Measurements from ENCODE around the gene NRF1. TPM values are rescaled to one million over a fixed set of nuclear protein-coding genes. Genes with fewer than 3 reads are reported as not detected.
"Not testable (repeated sequence)": the region's sequence is repeated elsewhere in the genome, so short reads cannot be mapped to it uniquely, and the experiment has no call there.

The NRF1 gene
- total RNA-seq, 1 donor from 2014 or later, result 9.1 TPM

DNA sequence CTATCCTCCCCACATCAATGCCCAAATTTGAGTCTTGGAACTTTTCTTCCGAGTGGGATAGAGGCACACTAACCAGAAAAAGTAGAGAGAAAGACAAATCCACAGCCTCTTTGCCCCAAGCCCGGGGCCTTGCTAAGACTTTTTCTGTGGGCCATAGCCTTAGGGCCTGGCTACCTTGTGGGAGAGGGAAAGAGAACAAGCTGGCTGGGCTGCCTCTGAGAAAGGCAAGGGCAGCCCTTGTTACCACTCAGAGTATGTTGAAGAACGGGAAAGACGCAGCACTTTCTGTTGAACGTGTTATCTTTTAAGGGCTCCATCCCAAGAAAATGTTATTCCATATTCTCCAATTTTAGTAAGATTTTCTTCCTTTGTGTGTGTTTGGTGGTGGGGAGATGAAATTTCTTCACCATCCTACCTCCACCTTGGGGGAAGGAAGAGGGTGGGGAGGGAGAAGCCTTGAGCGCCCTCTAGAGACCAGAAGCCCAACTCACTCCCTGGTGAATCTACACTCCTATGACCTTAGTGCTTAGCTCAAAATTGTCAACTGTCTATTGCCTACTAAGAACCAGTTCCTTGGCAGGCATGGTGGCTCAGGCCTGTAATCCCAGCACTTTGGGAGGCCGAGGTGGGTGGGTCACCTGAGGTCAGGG is 3.9 kb upstream of the NRF1 start:
- ATAC-seq, result no peak

DNA sequence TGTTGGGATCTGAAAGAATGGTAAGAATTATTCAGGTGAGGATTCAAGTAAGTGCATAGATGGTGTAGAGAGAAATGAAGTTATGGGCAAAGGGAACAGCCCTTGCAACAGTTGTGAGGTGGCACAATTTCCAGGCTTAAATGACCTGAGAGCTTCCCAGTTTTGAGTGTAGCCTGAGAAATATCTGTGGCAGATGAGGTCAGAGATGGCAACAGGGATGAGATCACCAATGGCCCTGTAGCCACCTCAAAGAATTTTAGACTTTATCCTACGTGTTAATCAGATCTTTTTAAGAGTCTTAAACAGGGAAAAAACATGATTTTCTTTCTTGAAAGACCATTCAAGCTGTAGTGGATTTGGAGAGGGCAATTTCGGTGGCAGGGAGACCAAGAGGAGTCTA is 1.9 kb upstream of the NRF1 start:
- ATAC-seq, result no peak

DNA sequence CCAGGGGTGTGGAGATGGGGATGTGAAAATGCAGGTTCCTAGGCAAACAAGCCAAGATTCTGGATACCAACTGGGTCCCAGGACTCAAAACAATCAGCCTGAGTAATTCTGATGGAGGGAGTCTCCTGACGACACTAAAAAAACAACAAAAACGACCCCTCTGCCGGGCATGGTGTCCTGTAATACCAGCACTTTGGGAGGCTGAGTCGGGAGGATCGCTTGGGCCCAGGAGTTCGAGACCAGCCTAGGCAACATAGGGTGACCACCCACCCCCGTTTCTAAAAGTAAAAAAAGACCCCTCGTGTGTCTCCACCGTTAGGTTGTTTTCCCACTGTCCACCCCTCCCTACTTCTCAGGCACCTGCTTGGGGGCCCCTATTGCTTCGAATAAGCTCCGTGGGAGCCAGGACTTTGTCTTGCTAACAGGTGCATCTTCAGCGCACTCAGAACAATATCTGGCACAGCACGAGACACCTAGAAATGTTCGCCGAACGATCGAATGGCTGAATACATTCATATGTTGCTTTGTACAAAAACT is 743 bp upstream of the NRF1 start:
- no peak for ATAC-seq

DNA sequence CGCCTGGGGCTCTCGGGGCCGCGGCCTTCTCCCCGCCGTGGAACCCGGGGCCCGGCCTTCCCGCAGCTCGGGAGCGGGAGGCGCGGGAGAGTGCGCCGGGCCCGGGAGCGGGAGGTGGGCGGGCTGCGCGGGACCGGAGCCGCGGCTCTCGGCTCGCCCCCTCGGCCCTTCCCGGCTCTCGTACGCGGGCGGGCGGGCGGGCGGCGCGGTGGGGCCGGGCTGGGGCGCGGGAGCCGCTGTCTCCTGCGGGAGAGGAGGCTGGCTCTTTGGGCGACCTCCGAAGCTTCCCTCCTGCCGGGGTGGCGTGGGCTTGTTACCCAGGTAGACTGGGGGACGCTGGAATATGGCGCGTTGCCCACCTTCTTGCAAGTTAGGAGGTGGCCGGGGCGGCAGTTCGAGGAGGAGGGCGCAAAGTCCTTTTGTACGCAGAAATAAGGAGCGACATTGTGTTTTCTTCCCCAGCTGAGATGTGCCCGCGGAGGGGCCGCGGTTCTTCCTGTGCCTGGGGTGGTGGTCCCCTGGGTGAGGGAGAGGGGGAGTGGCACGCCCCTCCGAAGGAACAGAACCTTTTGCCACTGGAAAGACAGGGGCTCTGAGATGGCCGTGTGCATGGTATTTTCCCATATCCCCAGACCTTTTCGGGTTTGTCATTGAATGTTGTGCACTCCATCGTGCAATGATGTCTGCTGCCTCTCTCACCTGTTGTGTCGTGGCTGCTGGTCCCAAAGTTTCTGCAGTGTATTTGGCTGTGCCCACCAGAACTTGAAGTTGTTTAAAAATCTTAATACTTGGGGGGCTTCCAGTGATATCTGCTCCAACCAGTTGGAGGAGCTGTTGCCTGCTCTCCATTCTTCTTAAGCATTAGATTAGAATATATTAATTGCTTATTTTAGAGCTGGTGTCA is 844 bp downstream of the NRF1 start:
- no peak for ATAC-seq

DNA sequence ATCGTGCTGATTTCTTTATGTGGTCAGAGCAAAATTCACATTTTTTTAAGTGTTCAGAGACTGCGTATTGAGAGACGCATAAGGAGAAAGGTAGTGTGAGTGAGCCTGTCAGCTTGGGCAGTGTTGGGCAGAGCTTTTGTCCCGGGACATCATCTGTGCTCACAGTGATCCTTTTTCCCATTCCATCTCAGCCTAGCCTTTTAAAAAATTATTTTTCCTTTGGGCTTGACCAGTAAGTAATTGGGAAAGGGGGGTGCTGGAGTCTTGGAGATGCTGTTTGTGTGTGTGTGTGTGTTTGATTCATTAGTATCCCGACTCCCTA is 1.5 kb downstream of the NRF1 start:
- no peak for ATAC-seq

DNA sequence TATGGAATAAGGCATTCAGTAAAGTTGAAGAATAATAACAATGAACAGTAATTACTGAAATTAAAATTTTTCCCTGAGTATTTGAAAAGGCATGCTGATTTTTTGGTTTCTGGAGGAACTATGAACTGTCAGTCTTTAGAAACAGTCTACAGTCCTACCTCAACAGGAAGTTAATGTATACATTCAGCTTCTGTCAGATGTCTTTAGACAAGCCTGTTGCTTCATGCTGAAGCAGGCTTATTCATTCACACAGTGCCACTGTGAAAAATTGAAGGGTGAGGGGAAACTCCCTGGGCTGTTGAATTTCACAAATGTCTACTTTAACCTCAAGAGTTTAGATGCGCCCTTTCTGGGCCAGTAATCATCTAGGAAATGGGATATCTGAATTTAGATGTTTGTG is 3.5 kb downstream of the NRF1 start:
- ATAC-seq, result peak; percentile 64

DNA sequence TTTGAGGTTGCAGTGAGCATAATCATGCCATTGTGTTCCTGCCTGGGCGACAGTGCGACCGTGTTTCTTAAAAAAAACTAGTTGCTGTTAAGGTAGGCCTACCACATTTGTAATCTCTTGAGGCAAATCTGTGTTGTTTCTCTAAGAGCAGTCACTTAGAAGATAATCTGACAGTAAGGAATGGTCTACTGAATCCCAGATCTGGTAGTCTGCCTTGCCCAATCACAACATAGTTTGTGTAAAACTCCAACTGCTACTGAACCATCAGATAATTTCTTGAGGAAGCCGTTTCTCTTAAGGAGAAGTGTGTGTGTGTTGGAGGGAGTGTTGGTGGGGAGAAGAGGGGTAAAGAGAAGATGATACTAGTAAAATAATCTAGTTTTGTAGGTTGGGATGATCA is 5.0 kb downstream of the NRF1 start:
- no peak for ATAC-seq

DNA sequence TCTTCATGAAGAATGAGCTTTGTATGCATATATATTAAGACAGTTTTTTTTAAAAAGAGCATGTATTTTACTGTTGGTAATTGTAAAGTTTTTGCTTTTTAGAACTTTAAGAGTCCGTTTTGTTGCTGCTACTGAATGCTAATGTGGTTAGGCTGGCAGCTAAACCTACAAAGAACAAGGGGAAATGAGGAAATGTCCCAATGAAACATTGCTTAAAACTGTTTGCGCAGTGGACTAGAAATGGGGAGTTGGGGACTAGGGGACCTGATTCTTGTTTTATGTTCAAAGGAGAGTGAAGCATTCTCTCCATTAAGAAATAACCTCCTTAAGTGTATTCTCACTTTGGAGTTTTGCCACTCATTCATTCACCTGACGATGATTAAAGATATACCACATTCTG is 5.7 kb downstream of the NRF1 start:
- ATAC-seq, result no peak

DNA sequence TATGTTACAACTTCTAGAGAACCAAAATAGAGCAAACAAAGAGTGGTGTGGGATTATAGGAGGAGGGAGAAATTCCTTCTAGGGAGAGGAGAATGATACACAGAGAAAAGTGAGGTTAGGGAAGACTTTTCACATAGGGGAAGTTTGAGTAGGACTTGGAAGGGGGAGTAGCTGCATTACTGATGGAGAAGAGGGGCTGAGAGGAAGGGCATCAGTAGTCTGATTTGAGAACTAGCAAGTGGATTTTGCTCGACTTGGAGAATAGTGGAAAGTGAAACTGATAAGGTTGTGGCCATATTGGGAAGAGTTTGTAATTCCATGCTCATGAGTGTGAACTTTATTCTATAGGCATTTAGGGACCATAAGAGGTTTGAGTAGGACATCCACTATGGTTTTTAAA is 6.1 kb downstream of the NRF1 start:
- no peak for ATAC-seq

DNA sequence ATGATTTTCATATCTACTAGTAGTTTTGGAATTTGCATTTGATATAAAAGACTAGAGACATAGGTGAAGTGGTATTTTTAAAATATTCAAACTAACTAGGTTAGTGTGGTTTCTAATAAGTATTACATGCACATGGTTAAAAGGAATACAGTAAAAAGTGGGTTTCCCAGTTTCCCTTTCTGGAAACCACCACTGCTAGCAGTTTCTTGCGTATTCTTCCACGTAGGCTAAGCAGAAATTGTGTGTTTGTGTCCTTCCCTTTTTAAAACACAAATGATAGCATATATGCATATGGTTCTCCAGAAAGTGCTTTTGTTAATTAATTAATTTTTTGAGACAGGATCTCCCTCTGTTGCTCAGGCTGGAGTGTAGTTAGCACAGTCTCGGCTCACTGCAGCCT is 15.4 kb downstream of the NRF1 start:
- ATAC-seq, result no peak

DNA sequence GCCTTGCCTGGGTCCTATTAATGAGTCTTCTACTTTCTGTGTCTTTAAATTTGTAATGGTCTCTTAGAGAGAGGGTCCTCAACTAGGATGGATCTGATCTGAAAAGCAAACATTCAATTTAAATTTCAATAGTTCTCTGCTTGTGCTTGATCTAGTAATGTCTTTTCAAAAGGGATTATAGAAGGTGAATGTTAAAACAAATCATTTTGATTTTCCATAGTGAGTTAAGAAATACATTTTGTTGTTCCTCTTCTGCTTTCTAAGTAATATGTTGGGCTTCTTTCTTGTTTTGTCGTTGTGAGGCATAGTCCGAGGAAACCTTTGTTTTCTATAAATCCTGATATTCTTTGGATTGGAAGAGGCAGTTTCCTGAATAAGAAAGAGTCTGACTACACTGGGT is 18.8 kb downstream of the NRF1 start:
- no peak for ATAC-seq

DNA sequence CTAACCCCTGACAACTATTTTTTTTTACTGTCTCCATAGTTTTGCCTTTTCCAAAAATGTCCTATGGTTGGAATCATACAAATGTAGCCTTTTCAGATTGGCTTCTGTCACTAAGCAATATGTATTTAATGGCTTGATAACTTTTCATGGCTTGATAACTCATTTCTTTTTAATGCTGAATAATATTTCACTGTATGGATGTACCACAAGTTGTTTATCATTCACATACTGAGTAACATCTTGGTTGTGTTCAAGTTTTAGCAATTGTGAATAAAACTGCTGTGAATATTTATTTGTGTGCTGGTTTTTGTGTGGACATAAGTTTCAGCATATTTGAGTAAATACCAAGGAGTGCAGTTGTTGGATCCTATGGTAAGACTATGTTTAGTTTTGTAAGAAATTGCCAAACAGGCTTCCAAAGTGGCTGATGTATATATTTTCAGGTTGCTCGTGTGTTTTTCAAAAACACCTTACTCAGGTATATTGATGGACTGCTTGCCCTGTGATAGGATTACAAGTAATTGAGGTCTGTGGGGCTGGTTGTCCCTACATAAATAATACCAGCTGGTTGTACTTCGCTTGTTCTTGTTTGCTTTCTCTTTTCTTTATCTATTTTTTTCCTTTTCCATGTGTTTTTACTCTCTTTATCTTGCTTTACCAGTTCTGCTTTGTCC is 23.0 kb downstream of the NRF1 start:
- ATAC-seq, result no peak

DNA sequence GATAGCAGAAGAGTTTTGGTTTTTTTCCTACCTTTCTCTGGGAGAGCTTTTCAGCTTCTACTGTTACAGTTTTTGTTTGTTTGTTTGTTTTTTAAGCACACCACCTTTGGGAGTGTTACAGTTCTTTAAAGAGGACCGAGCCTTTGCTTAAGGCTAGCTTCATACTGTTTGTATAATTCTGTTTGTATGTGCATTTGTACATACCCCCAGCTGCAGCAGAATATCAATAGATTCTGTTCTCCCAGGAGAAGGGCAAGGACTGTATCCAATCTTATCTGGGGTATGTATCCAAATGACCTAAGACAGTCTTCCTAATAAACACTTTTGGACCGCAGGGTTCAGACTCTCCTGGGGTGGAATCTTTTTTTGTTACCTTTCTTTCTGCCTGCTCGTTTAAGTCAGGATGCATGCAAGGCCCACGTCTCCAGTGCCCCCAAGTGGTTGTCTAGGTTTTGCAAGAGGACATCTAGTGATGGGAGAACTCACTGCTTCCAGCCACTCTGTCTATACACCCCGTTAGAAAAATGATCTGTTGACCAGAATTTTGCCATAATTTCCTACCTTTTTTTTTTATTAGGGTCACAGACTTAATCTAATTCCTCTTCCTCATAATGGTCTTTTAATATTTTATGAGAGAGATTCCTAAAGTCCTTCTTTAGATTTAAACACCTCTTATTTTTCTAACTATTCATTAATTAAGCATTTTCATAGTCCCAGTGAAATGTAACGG is 23.9 kb downstream of the NRF1 start:
- peak; percentile 65 for ATAC-seq

DNA sequence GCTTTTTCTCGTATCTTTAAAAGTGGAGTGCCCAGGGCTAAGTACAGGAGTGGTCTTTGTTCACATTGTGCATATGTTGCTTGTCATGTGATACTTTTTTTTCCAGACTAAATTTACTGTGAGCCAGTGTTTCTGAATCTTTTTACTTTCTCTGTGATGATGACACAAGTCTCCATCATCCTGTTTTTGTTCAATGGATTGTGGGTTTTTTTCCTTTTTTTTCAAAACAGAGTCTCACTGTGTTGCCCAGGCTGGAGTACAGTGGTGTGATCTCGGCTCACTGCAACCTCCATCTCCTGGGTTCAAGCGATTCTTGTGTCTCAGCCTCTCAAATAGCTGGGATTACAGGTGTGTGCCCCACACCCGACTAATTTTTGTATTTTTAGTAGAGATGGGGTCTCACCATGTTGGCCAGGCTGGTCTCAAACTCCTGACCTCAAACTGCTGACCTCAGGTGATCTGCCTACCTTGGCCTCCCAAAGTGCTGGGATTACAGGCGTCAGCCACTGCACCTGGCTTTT is 24.6 kb downstream of the NRF1 start:
- ATAC-seq, result not testable (repeated sequence)

DNA sequence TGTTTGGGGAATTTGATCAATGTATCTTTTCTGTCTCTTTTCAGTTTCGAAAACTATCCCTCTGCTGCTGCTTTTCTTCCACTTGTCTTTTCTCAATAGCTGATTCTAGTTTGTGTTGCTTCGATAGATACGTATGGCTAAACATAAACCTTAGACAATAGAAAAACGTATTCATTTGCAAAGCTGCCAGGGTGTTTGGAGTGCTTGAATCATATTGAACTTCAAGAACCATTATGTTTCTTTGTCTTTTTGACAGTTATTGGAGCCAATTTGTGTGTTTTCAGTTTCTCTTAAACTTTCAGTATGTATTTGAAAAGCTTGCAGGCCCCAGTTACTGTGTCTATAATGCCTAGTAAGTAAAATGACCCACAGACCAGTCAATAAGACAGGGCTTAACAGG is 25.1 kb downstream of the NRF1 start:
- ATAC-seq, result no peak

DNA sequence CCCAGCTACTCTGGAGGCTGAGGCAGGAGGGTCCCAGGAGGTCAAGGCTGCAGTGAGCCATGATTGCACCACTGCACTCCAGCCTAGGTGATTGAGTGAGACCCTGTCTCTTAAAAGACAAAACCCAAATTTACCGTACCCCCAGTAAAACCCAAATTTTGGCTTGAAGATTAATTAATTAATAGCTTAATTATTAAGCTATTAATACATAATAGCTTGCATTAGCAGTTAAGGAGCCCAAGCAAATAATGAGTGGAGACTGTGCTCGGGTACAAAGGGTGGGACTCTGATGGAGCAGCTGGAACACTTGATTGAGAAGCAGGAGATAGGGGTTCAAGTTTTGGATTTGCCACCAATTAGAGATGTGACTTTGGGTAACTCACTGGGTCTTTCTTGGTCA is 28.9 kb downstream of the NRF1 start:
- ATAC-seq, result no peak

DNA sequence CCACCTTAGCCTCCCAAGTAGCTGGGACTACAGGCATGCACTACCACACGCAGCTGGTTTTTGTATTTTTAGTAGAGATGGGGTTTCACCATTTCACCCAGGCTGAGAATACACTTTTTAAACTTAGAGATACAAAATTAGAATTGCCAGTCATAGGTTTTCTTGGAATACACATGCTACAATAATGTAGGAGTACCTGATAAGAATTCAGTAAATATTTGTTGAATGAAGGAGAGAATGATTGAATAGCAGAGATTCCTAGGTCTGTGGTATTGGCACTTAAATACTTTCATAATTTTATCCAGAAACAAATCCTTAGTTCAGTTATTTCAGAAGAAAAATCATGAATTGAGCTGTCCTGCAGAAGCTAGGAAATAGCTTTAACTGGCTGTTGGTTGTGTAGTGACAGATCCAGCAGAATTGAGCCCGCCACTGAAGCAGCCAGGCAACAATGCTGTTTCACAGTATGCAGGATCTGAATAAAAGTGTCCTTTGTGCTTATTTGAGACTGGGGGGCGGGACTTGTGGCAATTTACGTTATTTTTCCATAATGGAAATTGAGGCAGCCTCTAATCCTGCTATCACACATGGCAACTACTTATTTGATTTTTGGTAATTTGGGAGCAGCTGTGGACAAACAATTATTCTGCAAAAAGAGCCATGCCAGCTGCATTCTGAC is 31.5 kb downstream of the NRF1 start:
- ATAC-seq, result no peak

DNA sequence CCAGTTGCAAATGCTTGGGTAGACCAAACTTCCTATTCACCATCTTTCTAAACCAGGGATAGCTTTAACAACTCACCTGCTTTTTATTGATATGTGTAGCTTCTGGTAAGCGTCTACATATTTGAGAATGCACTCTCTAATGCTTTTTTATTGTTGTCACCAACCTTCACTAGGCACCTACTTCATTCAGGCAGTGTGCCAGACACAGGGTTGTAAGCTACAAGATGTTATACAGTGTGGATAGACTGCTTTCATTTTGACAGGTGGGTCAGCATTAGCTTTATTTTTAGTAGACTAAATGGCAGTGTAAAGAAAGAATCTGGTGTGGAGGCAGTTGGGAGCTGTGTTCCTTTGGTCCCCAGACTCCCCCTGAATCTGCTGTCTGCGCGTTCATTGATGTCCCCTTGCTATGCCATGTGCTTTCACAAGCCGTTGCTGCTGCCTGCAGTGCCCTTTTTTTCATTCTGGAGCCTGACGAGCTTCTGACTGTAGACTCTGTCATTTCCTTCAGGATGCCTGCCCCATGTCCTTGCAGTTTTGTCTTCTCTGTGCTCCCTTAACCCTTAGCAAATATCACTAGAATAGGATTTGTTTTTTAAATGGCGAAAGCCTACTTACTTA is 32.1 kb downstream of the NRF1 start:
- ATAC-seq, result no peak

DNA sequence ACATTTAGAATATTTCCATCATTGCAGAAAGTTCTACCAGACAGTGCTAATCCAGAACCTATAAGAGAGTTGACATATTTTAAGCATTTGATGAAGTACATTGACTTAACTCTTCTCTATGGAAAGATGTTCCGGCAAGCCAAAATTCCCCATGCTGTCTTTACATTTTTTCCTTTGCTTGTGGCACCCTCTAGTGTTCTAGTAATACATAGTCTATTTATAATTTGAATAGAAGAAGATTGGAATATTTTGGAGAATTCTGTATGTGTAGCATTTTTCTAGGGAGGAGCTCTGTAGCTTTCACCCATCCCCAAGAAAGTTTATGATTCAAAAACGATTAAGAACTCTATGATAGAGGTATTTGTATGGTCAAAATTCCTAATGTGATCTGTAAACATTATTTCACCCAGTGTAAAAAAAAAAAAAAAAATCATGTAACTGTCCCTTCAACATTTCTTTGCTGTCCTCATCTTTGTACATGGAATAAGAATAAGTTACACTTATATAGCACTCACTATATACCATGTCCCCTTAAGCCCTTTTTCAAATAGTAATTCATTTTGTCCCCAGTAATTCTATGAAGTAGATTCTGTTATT is 33.2 kb downstream of the NRF1 start:
- ATAC-seq, result peak; percentile 63

DNA sequence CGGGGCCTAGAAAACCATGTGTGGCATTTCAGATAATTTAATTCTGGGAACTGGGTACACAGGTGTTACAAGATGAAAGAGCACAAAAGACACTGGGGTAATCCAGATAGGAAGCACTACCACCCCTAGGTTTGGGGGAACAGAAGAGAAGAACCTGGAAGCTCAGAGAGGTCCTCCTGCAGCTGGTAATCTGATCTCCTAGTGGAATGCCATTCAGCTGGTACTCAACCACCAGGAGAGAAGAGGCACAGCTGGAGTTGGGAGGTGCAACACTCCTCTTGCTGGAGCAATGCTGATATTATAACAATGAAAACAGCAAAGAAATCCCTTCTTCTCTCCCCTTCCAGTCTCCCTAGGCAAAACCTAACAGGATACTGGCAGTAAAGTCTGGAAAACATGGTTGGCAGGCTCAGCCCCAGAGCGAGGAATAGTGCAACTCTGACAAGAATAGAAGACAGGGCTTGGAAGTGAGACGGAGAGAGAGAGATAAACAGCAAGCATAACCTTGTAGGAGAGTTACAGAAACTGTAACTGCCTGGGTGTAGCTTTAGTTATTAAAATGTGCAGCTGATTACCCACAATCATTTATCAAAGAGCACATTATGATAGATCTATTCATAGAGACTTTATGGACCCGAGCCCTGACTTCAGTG is 35.0 kb downstream of the NRF1 start:
- ATAC-seq, result no peak

Measured in esophagus mucosa (tissue), 1 donor.